ENCODE results near the gene FERMT3. TPM values are rescaled to one million over a fixed set of nuclear protein-coding genes. Genes with fewer than 3 reads are reported as not detected.

Gene FERMT3
- total RNA-seq, 6 experiments from 2014 or later, result 5.1 to 17.3 (median 8.1) TPM

GRCh38 chr11:64249563-64250414 is 43.3 kb downstream of the FERMT3 start:
- intact Hi-C loops (cut with DNase I), result no loop called here
- ATAC-seq, result peak in 3 of 4 donors; percentile 7 to 25 (median 22)

GRCh38 chr11:64250415-64251015 is 44.0 kb downstream of the FERMT3 start:
- peak in 1 of 3 donors; percentile 28 for DNase-seq
- H3K36me3 ChIP-seq, result no peaks in the 10 kb centered on the region
- no peaks in the 10 kb centered on the region for H3K27me3 ChIP-seq
- no CpG with 5 or more reads among the region's 13 CpGs for WGBS (ENCODE audit: insufficient coverage, low coverage, low lambda C conversion rate, missing lambda C conversion rate)
- H3K4me1 ChIP-seq, result peaks cover 0 to 26% (median 12%) of the 10 kb centered on the region in 4 donors
- ATAC-seq, result no peak
- H3K27ac ChIP-seq, result no peak overlapping the region
- H3K4me3 ChIP-seq, result peak overlapping the region; percentile 29 to 87 (median 72)
- TF ChIP-seq CTCF (IDR thresholded peaks at IDR 0.05), result no peak
- TF ChIP-seq POLR2A (IDR thresholded peaks at IDR 0.05), result no peak
- intact Hi-C loops (cut with DNase I), result no loop called here
- H3K9me3 ChIP-seq, result no peaks in the 10 kb centered on the region

More at GRCh38 chr11:64249563-64250414, 43.3 kb downstream of the FERMT3 start:
- DNase-seq, result no peak
- Histone ChIP-seq H3K4me1 (peaks cover 0 to 27% (median 12%) of the 10 kb centered on the region in 4 donors), H3K27me3 (no peaks in the 10 kb centered on the region), H3K9me3 (no peaks in the 10 kb centered on the region), H3K36me3 (no peaks in the 10 kb centered on the region), H3K27ac (no peak overlapping the region), H3K4me3 (no peak overlapping the region)
- TF ChIP-seq CTCF (IDR thresholded peaks at IDR 0.05), result no peak
- TF ChIP-seq POLR2A (IDR thresholded peaks at IDR 0.05), result no peak
- 83% methylated on average over 1 of the region's 8 CpGs for WGBS (ENCODE audit: insufficient coverage, low coverage, low lambda C conversion rate, missing lambda C conversion rate)

- DNase-seq (peak in 2 of 3 donors; percentile 74 to 76), ATAC-seq (peak; percentile 56 to 77 (median 62))
- peak; percentile 64 to 88 (median 76) for TF ChIP-seq CTCF (IDR thresholded peaks at IDR 0.05)
- peak; percentile 79 for TF ChIP-seq POLR2A (IDR thresholded peaks at IDR 0.05)
- intact Hi-C loops (cut with DNase I), result no loop called here
- Histone ChIP-seq H3K4me3 (peak within 1 kb of the TSS; percentile 72 to 87 (median 85)), H3K27ac (peak within 1 kb of the TSS; percentile 44 to 69 (median 63)), H3K4me1 (peaks cover 0 to 25% (median 12%) of the 10 kb centered on the region in 4 donors), H3K36me3 (no peaks in the 10 kb centered on the region), H3K27me3 (no peaks in the 10 kb centered on the region), H3K9me3 (no peaks in the 10 kb centered on the region)
- 4% methylated on average over 17 of the region's 75 CpGs for WGBS (ENCODE audit: insufficient coverage, low coverage, low lambda C conversion rate, missing lambda C conversion rate)
Observed at GRCh38 chr11:64251016-64251752, 44.7 kb downstream of the FERMT3 start, which contains the start of gene PLCB3. TSS of gene PLCB3 (plus strand) at chr11:64251530. CDS start at chr11:64251650, 120 bp downstream.

- H3K9me3 ChIP-seq, result no peaks in the 10 kb centered on the region
- TF ChIP-seq POLR2A (IDR thresholded peaks at IDR 0.05) (no peak), CTCF (IDR thresholded peaks at IDR 0.05) (no peak)
- H3K27ac ChIP-seq, result peak overlapping the region; percentile 44 to 69 (median 63)
- peaks cover 0 to 5% (median 0%) of the 10 kb centered on the region in 4 donors for H3K36me3 ChIP-seq
- DNase-seq (peak in 1 of 3 donors; percentile 44), ATAC-seq (no peak)
- intact Hi-C loops (cut with DNase I), result no loop called here
- no peaks in the 10 kb centered on the region for H3K27me3 ChIP-seq
- H3K4me1 ChIP-seq, result peaks cover 0 to 25% (median 12%) of the 10 kb centered on the region in 4 donors
- peak overlapping the region; percentile 72 to 87 (median 85) for H3K4me3 ChIP-seq
- WGBS (ENCODE audit: insufficient coverage, low coverage, low lambda C conversion rate, missing lambda C conversion rate), result 7% methylated on average over 2 of the region's 18 CpGs
Observed at GRCh38 chr11:64251753-64252002, 45.2 kb downstream of the FERMT3 start.
